ENCODE results near the gene KCNQ2. TPM values are rescaled to one million over a fixed set of nuclear protein-coding genes. Genes with fewer than 3 reads are reported as not detected.

The KCNQ2 gene
- 86.5 TPM for total RNA-seq (2021; ENCODE audit: unreplicated experiment)
- 73.4 and 85.6 TPM in 2 replicates for polyA plus RNA-seq (2012)
- percentile 46 among the genes with signal in this experiment for Bru-seq, nascent RNA
- percentile 61 among the genes with signal in this experiment for BruChase-seq, experiment 1, labeled RNA remaining after a 6-hour chase
- percentile 57 among the genes with signal in this experiment for BruChase-seq, experiment 2, labeled RNA remaining after a 2-hour chase
- long read RNA-seq, transcript KCNQ2-201 (8 exons, 1,426 nt): major isoform, 116 of 192 reads
- long read RNA-seq, partial matches to known transcripts: 33 of 192 reads
- long read RNA-seq, other reads (novel, unspliced or antisense): 39 of 192 reads

DNA sequence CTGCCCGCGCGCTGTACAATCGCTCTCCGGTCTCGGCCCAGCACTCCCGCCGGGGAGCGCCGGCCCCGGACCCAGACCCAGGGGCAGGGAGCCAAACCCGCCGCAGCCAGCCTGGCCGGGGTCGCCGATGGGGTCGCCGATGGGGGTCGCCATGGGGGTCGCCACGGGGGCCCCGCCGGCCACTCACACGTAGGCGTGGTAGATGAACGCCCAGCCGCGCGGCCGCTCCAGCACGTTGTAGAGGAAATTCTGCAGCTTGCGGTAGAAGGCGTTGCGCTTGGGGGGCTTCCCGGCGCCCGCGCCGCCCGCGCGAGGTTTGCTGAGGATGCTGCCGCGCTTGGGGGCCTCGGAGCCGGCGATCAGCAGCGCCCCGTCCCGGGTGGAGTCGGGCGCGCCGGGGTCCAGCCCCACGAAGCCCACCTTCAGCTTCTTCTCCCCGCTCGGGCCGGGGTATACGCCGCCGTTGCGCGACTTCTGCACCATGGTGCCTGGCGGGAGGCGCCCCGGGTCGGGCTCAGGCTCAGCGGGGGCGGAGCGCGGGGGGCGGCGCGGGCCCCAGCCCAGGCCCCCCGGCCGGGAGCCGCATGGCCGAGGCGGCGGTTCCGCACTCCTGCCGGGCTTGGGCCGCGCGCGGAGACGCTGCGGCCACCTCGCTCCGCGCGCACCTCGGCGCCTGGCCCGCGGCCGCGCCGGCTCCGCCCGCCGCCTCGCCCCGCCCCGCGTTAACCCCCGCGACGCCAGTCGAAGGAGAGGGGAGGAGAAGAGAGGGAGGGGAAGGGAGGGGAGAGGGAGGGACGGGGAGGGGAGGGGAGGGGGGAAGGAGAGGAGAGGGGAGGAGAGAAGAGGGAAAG, at the start of gene KCNQ2:
Gene KCNQ2, minus strand, starts transcription at position 675 of the 851 bp plus-strand sequence. Its CDS starts 192 bp downstream, at position 483.
- H4K20me1 ChIP-seq (ENCODE audit: insufficient read depth): no peaks in the 10 kb centered on the region
- DNase-seq (ENCODE audit: low read depth, low spot score) (peak; percentile 32), ATAC-seq (peak; percentile 90)
- ChIA-PET CTCF (no interaction called here), POLR2A (no interaction called here), RAD21 (ENCODE audit: low non-redundant PET in 1 of 2, low total read pairs in 2 of 2, uncharacterized antibody in 2 of 2, unreplicated experiment in 2 of 2) (no interaction called here)
- H3K27me3 ChIP-seq (ENCODE audit: insufficient read depth, low read length): no peaks in the 10 kb centered on the region
- no peak within 1 kb of the TSS for H2AFZ ChIP-seq (ENCODE audit: low read depth, low read length, poor library complexity, severe bottlenecking)
- H3K9me3 ChIP-seq (ENCODE audit: control insufficient read depth in 1 of 2, insufficient read depth in 1 of 2, low read depth in 1 of 2, low read length in 2 of 2): no peaks in the 10 kb centered on the region
- H3K79me2 ChIP-seq (ENCODE audit: insufficient read depth, low read length): peaks cover 48% of the 10 kb centered on the region
- H3K4me3 ChIP-seq (replicated peaks in 1 of 2; ENCODE audit: low read depth in 1 of 2, low read length in 2 of 2): peak within 1 kb of the TSS; percentile 62 to 77
- no TSS peak for BruUV-seq (replicated peaks)
- no peaks in the 10 kb centered on the region for H3K36me3 ChIP-seq (ENCODE audit: control insufficient read depth in 1 of 2, insufficient read depth in 2 of 2, low read length in 2 of 2)
- peak within 1 kb of the TSS; percentile 82 for H3K4me2 ChIP-seq (ENCODE audit: low read length)
- peak within 1 kb of the TSS; percentile 77 for H3K27ac ChIP-seq (ENCODE audit: low read depth, low read length)
- peak; percentile 71 for TF ChIP-seq POLR2A (IDR thresholded peaks at IDR 0.05; ENCODE audit: borderline replicate concordance, extremely low read depth, insufficient read depth, insufficient read length)
- TF ChIP-seq POLR2AphosphoS5 (IDR thresholded peaks at IDR 0.05; ENCODE audit: low read depth, low read length): peak; percentile 73
- no peak for TF ChIP-seq RAD21 (IDR thresholded peaks at IDR 0.05; ENCODE audit: low read depth)
- peak; percentile 71; the same call in 1 of the 2 replicates for TF ChIP-seq ZFX (IDR thresholded peaks at IDR 0.05)
- no peaks in the 10 kb centered on the region for H3K9me2 ChIP-seq (ENCODE audit: insufficient read depth)
- H3K9ac ChIP-seq (ENCODE audit: low read length): peak within 1 kb of the TSS; percentile 84
- peaks cover 0 to 11% of the 10 kb centered on the region in 2 experiments; a peak in 1 of 4 replicates for H3K4me1 ChIP-seq (ENCODE audit: control insufficient read depth in 1 of 2, insufficient read depth in 2 of 2, low read length in 2 of 2)
- intact Hi-C loops (cut with micrococcal nuclease): no loop called here

GRCh38 chr20:63521602-63522001, 49.1 kb upstream of the KCNQ2 start:
- peaks cover 8 to 44% of the 10 kb centered on the region in 2 experiments; a peak in 3 of 4 replicates for H3K4me1 ChIP-seq (ENCODE audit: control insufficient read depth in 1 of 2, insufficient read depth in 2 of 2, low read length in 2 of 2)
- H3K4me3 ChIP-seq (replicated peaks in 1 of 2; ENCODE audit: low read depth in 1 of 2, low read length in 2 of 2): peak overlapping the region; percentile 89 to 97
- no peaks in the 10 kb centered on the region for H3K9me2 ChIP-seq (ENCODE audit: insufficient read depth)
- ChIA-PET RAD21 (ENCODE audit: low non-redundant PET in 1 of 2, low total read pairs in 2 of 2, uncharacterized antibody in 2 of 2, unreplicated experiment in 2 of 2) (interaction anchor here in 1 of 2 experiments (1.1 kb wide), 1 partner anchor 16 kb away, joined by 3 read pairs; no protein-coding TSS in a partner anchor), CTCF (interaction anchor here (0.7 to 1.8 kb wide), 2 partner anchors 9 to 16 kb away, joined by 3 to 9 read pairs; partner anchors contain the start of gene PTK6), POLR2A (interaction anchor here (0.9 to 2.1 kb wide), 5 partner anchors 10 to 41 kb away, joined by 3 to 10 read pairs (median 7); partner anchors contain the start of gene PTK6)
- no peaks in the 10 kb centered on the region for H3K27me3 ChIP-seq (ENCODE audit: insufficient read depth, low read length)
- peak overlapping the region; percentile 93 for H3K4me2 ChIP-seq (ENCODE audit: low read length)
- no TSS peak for BruUV-seq (replicated peaks)
- H2AFZ ChIP-seq (ENCODE audit: low read depth, low read length, poor library complexity, severe bottlenecking): no peak overlapping the region
- ATAC-seq: no peak
- 0 out of 6 replicates have a peak, but pooled peaks of 1 of the 3 experiments have one; percentile 7 for TF ChIP-seq CTCF (IDR thresholded peaks at IDR 0.05 in 2 of 3, conservative IDR thresholded peaks at IDR 0.05 in 1 of 3; ENCODE audit: borderline replicate concordance in 1 of 3, insufficient read depth in 1 of 3, low read depth in 2 of 3, low read length in 2 of 3)
- TF ChIP-seq SRF (IDR thresholded peaks at IDR 0.05; ENCODE audit: low read depth): no peak
- H3K79me2 ChIP-seq (ENCODE audit: insufficient read depth, low read length): peaks cover 21% of the 10 kb centered on the region
- peak overlapping the region; percentile 94 for H3K9ac ChIP-seq (ENCODE audit: low read length)
- no peak for DNase-seq (ENCODE audit: low read depth, low spot score)
- peaks cover 6 to 24% of the 10 kb centered on the region in 2 experiments for H3K36me3 ChIP-seq (ENCODE audit: control insufficient read depth in 1 of 2, insufficient read depth in 2 of 2, low read length in 2 of 2)
- peak overlapping the region; percentile 98 for H3K27ac ChIP-seq (ENCODE audit: low read depth, low read length)
- peaks cover 5 to 7% of the 10 kb centered on the region in 2 experiments; a peak in 2 of 4 replicates for H3K9me3 ChIP-seq (ENCODE audit: control insufficient read depth in 1 of 2, insufficient read depth in 1 of 2, low read depth in 1 of 2, low read length in 2 of 2)
- H4K20me1 ChIP-seq (ENCODE audit: insufficient read depth): no peaks in the 10 kb centered on the region
- intact Hi-C loops (cut with micrococcal nuclease): no loop called here

All from HCT116 (cell line).